Hepatocyte (in vitro differentiated cells): ENCODE measurements around the gene PRKAB1.

Experiments used
- EZH2 ChIP-seq: fragments of 200-600 bp; sonication (generic); IDR thresholded peaks from 2 replicates; pipeline ENCODE4 v1.6.1; 2016; ENCODE audit warnings: antibody characterized with exemption, mild to moderate bottlenecking, borderline replicate concordance
- EZH2phosphoT487 ChIP-seq: fragments of 200-600 bp; sonication (generic); IDR thresholded peaks from one replicate; pipeline ENCODE4 v1.6.1; 2018; ENCODE audit warnings: antibody characterized with exemption, mild to moderate bottlenecking, low read depth, moderate library complexity; ENCODE audit not compliant: unreplicated experiment, severe bottlenecking
- TF ChIP-seq, protein P1 (sequence below): fragments of 200-600 bp; sonication (generic); IDR thresholded peaks from 2 replicates; pipeline ENCODE4 v1.5.1; 2016; ENCODE audit warnings: antibody characterized with exemption, mild to moderate bottlenecking; ENCODE audit not compliant: poor library complexity

DNA sequence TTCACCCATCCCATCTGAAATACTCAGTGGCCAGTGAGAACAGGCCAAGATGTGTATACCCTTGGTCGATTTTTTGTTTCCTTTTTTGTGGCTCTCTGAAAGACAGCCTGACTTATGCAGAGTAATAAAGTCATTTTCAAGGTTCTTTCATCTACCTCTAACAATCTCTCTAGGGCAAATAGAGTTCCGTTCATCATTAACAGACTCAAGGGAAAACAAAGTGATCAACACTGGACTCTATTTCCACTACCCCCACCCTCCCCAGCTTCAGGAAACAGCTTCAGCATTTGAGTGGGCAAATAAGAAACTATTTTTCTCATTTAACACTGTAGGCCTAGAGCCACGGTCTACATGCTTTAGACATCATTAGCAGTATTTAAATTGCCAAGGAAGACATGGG, 15.9 kb downstream of the PRKAB1 start:
- TF ChIP-seq, protein P1, sequence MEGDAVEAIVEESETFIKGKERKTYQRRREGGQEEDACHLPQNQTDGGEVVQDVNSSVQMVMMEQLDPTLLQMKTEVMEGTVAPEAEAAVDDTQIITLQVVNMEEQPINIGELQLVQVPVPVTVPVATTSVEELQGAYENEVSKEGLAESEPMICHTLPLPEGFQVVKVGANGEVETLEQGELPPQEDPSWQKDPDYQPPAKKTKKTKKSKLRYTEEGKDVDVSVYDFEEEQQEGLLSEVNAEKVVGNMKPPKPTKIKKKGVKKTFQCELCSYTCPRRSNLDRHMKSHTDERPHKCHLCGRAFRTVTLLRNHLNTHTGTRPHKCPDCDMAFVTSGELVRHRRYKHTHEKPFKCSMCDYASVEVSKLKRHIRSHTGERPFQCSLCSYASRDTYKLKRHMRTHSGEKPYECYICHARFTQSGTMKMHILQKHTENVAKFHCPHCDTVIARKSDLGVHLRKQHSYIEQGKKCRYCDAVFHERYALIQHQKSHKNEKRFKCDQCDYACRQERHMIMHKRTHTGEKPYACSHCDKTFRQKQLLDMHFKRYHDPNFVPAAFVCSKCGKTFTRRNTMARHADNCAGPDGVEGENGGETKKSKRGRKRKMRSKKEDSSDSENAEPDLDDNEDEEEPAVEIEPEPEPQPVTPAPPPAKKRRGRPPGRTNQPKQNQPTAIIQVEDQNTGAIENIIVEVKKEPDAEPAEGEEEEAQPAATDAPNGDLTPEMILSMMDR = no peak
- no peak for TF ChIP-seq EZH2
- TF ChIP-seq EZH2phosphoT487 = no peak
